Suprapubic skin (tissue), 4 donors: ENCODE results near the gene IFNK.

Source experiments
- CTCF ChIP-seq, 2 donors: fragments of 200-600 bp in 1 of 2; fragments of 450-650 bp in 1 of 2; sonication (generic) in 1 of 2; IDR thresholded peaks; one replicate each; pipeline ENCODE4 v1.5.1; 2016 to 2019; ENCODE audit warnings: antibody characterized with exemption in 2 of 2, mild to moderate bottlenecking in 1 of 2, moderate library complexity in 1 of 2
- EP300 ChIP-seq: sonication (generic); formaldehyde crosslinking; IDR thresholded peaks from one replicate; pipeline ENCODE4 v1.6.1; 2017; ENCODE audit warnings: antibody characterized with exemption
- POLR2A ChIP-seq, 2 donors: fragments of 450-650 bp; IDR thresholded peaks; one replicate each; pipeline ENCODE4 v1.6.1; 2017; ENCODE audit warnings: antibody characterized with exemption in 2 of 2, mild to moderate bottlenecking in 2 of 2, moderate library complexity in 2 of 2
- POLR2AphosphoS5 ChIP-seq, 3 donors: sonication (generic); formaldehyde crosslinking; IDR thresholded peaks; one replicate each; pipeline ENCODE4 v1.6.1; 2017; ENCODE audit warnings: antibody characterized with exemption in 3 of 3

GRCh38 chr9:27571011-27571410, 46.9 kb downstream of the IFNK start:
- TF ChIP-seq POLR2AphosphoS5 (IDR thresholded peaks at IDR 0.05): no peak
- no peak for TF ChIP-seq POLR2A (IDR thresholded peaks at IDR 0.05)
- no peak for TF ChIP-seq CTCF (IDR thresholded peaks at IDR 0.05)
- TF ChIP-seq EP300: no peak
